ENCODE results near the gene DSTYK.

DSTYK gene

GRCh38 chr1:205211169-205211838, at the start of gene DSTYK:
DSTYK (minus strand) TSS chr1:205211702; CDS start chr1:205211535, 167 bp downstream.
- DNase-seq = peak; percentile 99

DNA sequence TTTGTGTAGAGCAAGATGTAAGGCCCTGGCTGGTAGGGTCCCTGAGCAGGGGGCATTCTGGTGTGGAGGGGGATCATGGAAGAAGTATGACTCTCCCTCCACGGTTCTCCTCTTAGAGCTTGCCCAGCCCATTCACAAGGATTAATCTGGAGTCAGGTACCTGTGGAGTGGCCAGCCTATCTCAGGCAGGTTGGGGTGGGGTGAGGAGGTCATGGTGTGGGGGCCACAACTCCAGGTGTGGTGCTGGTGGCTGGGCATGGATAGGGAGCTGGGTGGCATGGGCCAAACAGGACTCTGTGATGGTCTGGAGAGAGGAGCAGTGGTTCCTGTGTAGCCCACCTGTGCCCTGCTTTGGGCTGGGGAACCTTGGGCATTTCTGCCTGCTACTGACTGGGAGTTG, 48.5 kb upstream of the DSTYK start:
- DNase-seq = no peak

DNA sequence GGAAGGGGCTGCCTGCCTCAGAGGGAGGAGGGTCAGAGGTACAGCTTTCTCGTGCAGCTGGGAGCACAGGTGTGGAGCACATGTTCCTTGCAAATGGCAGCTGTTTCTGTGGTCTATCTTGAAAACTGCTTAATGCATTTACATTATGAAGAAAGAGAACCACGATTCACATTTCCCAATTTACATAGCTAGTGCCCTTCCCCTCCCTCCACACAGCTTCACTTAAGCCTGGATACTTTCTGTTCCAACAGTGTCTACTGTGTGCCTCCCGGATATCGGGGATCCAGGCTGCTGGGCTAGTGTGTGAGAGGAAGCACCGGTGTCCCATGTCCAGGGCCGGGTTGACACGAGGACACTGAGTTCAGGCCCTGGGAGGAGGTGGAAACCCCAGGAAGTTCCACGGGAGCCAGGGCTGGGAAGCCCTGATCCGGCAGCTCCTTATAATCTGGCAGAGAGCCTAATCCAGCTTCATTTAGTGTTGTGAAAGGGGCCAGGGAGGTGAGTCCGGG, 47.9 kb upstream of the DSTYK start:
- peak; percentile 30 for DNase-seq

DNA sequence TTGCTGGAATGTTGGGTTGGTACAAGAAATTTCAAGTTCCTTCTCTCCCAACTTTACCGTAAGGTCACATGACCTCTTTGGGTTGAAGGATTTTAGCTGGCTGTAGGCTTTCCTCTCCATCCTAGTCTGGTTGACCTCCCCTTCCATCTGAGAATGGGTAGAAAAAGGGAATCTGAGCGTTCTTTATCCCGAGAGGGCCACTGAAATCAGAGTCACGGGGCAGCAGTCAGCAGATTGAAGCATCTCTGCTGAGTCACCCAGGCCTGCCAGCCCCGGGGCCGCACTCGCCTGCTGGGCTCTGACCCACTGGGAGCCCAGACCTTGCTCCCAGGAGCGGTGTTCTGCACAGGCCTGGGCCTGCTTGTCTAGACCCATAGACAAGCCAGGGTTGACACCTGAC, 47.2 kb upstream of the DSTYK start:
- DNase-seq = no peak

GRCh38 chr1:205258261-205258691, 46.8 kb upstream of the DSTYK start:
- peak; percentile 21 for DNase-seq

- DNase-seq = no peak
These were observed 46.2 kb upstream of the DSTYK start for GRCh38 chr1:205257735-205258134.

- no peak for DNase-seq
These were observed 45.6 kb upstream of the DSTYK start for GRCh38 chr1:205256951-205257625.

DNA sequence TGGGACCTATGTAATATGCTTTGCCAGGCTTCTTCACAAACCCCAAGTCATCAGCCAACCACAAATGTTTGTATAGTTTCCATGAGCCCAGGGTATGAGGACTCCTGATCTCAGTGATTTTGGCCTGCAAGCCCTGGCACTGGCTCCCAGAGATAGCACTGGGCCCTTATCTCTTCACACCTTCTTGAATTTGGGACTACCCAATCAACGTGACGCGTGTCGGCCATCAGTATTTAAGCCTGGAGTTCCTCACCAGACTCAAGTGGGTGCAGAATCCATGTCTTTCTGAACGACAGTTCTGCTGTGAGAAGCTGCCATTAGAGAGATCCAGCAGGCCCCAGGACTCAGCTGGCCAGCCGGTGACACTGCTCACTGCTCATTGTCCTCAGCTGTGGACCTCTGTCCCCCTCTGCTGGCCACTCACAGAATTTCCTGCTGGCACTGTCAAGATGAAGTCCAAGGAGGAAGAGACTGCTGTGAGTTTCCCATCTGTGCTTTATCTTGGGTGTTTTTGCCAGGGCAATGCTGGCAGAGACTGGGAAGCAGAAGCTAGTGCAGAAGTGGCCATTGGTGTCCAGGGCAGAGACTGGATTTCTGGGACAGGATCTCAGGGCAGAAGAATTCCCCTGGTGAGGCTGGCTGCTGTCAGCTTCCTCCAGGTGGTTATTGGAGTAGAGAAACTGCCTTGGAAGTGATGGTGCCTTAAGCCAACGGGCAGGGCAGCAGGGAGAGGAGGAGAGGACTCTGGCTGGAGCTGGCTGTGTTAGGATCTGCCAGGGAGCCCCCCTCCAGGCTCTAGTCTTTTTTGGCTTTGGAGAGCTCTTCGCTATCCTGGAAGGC, 44.7 kb upstream of the DSTYK start:
- DNase-seq = peak; percentile 97

- no peak for DNase-seq
These were observed 40.1 kb upstream of the DSTYK start for GRCh38 chr1:205251576-205251975.

- no peak for DNase-seq
These were observed 39.2 kb upstream of the DSTYK start for GRCh38 chr1:205250699-205251098.

GRCh38 chr1:205249651-205250050, 38.1 kb upstream of the DSTYK start:
- DNase-seq = no peak

GRCh38 chr1:205248793-205249601, 37.5 kb upstream of the DSTYK start:
- DNase-seq = peak; percentile 76

- no peak for DNase-seq
These were observed 35.8 kb upstream of the DSTYK start for GRCh38 chr1:205247130-205247921.

DNA sequence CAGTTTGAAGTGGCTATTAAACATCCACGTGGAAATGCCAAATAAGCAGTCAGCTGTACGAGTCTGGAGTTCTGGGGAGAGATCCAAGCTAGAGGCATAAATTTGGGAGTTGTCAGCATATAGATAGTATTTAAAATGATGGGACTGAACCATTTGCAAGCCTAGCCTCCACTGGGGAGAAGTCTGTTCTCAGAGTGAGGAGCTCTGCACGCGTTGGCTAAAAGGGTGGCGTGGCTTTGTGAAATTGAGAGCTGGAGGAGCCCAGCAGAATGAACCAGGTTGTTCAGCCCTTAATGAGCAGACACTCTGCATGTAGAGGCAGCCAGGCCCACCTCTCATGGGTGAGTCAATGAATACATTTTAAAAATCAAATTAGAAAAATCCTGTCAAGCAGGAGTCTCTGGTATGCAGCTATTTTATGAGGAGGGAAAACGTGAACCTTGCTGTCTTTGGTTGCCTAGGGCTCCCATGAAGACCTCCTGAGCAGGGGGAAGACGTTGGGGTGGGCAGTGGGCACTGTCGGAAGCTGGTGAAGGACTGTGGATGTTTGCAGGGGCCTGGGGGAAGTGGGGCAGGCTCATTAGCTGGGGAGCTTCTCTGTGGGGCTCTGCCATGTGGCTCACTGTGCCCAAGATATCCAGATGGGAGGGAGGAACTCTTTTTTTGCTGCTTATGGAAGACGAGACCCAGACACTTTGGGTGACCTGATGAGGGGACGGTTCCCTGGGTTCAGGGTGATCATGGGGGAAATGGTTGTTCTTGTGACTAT, 35.0 kb upstream of the DSTYK start:
- DNase-seq = no peak

DNA sequence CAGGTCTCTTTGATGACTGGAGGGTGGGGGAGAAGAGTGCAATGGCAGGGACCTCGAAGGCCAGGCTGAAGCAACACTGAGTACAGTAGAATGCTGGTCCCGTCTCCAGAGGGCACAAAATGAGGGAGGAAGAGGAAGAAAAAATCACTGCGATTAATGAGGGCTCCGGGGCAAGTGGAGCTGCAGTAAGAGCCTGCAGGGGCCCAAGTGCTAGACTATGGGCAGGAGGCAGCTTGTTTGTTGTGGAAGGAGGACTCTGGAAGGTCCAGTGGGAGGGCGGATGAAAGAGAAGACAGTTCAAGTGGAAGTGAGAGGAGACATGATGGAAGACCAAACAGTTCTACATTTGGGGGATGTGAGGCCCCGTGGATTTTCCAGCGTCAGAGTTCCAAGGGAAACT, 33.6 kb upstream of the DSTYK start:
- no peak for DNase-seq

- DNase-seq = no peak
These were observed 32.9 kb upstream of the DSTYK start for GRCh38 chr1:205244384-205244783.

DNA sequence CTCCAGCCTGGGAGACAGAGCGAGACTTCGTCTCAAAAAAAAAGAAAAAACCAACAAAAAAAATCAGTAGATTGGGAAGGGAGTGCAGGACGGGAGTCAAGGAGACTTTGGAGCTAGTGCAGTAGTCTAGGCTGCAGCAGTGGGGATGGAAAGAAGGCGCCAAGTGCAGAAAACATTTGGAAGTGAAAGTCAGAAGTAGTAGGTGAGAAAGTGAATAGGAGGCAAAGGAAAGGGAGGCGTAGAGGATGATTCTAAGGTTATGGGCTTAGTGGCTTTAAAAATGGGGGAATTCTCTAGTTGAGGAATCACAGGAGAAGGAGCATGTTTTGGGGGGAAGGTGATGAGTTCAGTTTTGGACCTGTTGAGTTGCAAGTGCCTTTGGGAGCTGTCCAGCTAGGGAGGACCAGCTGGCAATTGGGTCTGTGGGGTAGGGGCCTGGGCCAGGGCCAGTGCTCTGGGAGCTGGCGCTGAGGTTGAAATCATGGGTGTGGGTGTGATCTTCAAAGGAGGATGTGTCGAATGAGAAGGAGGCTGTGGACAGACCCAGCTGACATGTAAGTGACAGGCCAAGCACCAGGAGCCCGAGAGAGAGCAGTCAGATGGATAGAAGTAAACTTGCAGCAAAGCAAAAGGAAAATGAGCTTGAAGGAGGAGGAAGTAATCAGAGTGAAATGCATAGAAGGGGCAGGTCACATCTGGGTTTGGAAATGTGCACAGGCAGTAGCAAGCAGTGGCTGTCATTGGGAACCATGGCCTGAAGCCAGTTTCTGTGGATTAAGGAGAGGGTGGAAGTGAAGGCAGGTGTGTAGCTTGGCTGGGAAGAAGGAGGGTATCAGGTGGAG, 32.1 kb upstream of the DSTYK start:
- DNase-seq = no peak

DNA sequence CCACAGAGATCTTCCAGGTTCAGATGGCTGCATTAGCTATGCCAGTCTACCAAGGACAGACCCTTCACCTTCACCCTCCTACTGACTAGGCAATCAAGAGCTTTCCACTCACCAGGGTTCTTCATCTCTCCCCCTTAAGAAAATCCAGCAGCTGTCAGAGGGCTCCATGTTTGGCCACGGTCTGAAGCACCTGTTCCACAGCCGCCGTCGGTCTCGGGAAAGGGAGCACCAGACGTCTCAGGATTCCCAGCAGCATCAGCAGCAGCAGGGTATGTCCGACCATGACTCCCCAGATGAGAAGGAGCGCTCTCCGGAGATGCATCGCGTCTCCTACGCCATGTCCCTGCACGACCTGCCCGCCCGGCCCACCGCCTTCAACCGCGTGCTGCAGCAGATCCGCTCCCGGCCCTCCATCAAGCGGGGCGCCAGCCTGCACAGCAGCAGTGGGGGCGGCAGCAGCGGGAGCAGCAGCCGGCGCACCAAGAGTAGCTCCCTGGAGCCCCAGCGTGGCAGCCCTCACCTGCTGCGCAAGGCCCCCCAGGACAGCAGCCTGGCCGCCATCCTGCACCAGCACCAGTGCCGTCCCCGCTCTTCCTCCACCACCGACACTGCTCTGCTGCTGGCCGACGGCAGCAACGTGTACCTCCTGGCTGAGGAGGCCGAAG, 30.0 kb upstream of the DSTYK start:
- DNase-seq = no peak

DNA sequence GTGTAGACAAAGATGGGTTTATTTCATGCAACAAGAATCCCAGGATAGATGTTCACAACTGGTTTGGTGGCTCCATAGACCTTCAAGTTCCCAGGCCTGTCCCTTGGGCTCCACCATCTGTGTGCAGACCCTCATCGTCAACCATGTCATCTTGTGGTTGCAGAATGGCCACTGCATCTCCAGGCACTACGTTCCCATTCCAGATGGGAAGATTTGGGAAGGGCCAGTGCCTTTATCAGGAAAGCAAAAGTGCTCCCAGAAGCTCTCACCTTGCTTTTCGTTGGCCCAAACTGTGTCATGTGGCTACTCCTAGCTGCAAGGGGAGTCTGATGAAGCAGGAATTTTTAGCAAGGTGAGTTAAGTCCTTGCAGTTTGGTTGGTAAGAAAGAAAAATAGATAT, 29.1 kb upstream of the DSTYK start:
- no peak for DNase-seq
